ENCODE results near the gene SLCO3A1. TPM values are rescaled to one million over a fixed set of nuclear protein-coding genes. Genes with fewer than 3 reads are reported as not detected.

Gene SLCO3A1
- total RNA-seq, 1 experiment from 2014 or later, result 5.1 TPM

DNA sequence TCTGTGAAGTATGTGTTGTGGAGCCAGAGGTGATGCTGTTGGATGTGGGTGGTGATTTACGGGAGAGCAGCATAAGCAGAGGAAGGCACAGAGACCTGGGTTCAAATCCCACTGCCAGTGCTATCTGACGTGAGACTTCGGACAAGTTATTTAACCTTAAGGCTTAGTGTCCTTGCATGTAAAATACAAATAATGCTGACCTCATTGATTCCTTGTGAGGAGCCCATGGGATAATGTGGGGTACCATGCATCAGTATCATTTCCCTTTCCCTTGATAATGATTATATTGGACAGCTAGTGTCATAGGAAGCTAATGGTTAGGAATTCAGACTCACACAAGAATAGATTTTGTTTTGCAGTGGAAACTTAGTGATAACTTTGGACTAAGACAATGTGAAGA lies 141.6 kb downstream of the SLCO3A1 start:
- no TSS peak for BruUV-seq (replicated peaks)
- H3K9me3 ChIP-seq (ENCODE audit: control insufficient read depth in 1 of 2, insufficient read depth in 1 of 2, low read depth in 1 of 2, low read length in 2 of 2), result no peaks in the 10 kb centered on the region
- no peak overlapping the region for H3K4me3 ChIP-seq (replicated peaks in 1 of 2; ENCODE audit: low read depth in 1 of 2, low read length in 2 of 2)
- no peak overlapping the region for H2AFZ ChIP-seq (ENCODE audit: low read depth, low read length, poor library complexity, severe bottlenecking)
- intact Hi-C loops (cut with micrococcal nuclease), result no loop called here
- POLR2A ChIA-PET, result no interaction called here
- H3K27ac ChIP-seq (ENCODE audit: low read depth, low read length), result no peak overlapping the region
- H3K4me2 ChIP-seq (ENCODE audit: low read length), result no peak overlapping the region
- no peaks in the 10 kb centered on the region for H3K36me3 ChIP-seq (ENCODE audit: control insufficient read depth in 1 of 2, insufficient read depth in 2 of 2, low read length in 2 of 2)
- H3K27me3 ChIP-seq (ENCODE audit: insufficient read depth, low read length), result no peaks in the 10 kb centered on the region
- ATAC-seq (no peak), DNase-seq (ENCODE audit: low read depth, low spot score) (no peak)
- CTCF ChIA-PET, result interaction anchor here (0.6 kb wide), 1 partner anchor 945 kb away, joined by 3 read pairs; no protein-coding TSS in a partner anchor
- no peaks in the 10 kb centered on the region for H3K9me2 ChIP-seq (ENCODE audit: insufficient read depth)
- H3K9ac ChIP-seq (ENCODE audit: low read length), result no peak overlapping the region
- no peaks in the 10 kb centered on the region; the same call in 1 of the 2 replicates for H4K20me1 ChIP-seq (ENCODE audit: insufficient read depth)
- no peaks in the 10 kb centered on the region for H3K79me2 ChIP-seq (ENCODE audit: insufficient read depth, low read length)
- TF ChIP-seq EZH2phosphoT487 (IDR thresholded peaks at IDR 0.05; ENCODE audit: borderline replicate concordance) (no peak), EZH2 (IDR thresholded peaks at IDR 0.05) (no peak), POLR2A (IDR thresholded peaks at IDR 0.05; ENCODE audit: borderline replicate concordance, extremely low read depth, insufficient read depth, insufficient read length) (no peak), YY1 (IDR thresholded peaks at IDR 0.05; ENCODE audit: extremely low read depth, insufficient replicate concordance, low read depth, low read length) (no peak), ZFX (IDR thresholded peaks at IDR 0.05) (no peak), SIN3A (IDR thresholded peaks at IDR 0.05; ENCODE audit: low read depth) (no peak), SP1 (IDR thresholded peaks at IDR 0.05; ENCODE audit: low read depth) (no peak), CBX3 (IDR thresholded peaks at IDR 0.05; ENCODE audit: low read depth) (no peak), ZNF274 (IDR thresholded peaks at IDR 0.05; ENCODE audit: low read depth, low read length) (no peak), CEBPB (IDR thresholded peaks at IDR 0.05; ENCODE audit: low read depth) (no peak), RAD21 (IDR thresholded peaks at IDR 0.05; ENCODE audit: low read depth) (no peak), TCF7L2 (IDR thresholded peaks at IDR 0.05; ENCODE audit: borderline replicate concordance, extremely low read depth, insufficient read depth, insufficient read length) (no peak), POLR2AphosphoS5 (IDR thresholded peaks at IDR 0.05; ENCODE audit: low read depth, low read length) (no peak), ELF1 (IDR thresholded peaks at IDR 0.05; ENCODE audit: borderline replicate concordance, low read depth) (no peak), JUND (IDR thresholded peaks at IDR 0.05) (no peak)
- TF ChIP-seq, protein P1, sequence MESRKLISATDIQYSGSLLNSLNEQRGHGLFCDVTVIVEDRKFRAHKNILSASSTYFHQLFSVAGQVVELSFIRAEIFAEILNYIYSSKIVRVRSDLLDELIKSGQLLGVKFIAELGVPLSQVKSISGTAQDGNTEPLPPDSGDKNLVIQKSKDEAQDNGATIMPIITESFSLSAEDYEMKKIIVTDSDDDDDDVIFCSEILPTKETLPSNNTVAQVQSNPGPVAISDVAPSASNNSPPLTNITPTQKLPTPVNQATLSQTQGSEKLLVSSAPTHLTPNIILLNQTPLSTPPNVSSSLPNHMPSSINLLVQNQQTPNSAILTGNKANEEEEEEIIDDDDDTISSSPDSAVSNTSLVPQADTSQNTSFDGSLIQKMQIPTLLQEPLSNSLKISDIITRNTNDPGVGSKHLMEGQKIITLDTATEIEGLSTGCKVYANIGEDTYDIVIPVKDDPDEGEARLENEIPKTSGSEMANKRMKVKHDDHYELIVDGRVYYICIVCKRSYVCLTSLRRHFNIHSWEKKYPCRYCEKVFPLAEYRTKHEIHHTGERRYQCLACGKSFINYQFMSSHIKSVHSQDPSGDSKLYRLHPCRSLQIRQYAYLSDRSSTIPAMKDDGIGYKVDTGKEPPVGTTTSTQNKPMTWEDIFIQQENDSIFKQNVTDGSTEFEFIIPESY (IDR thresholded peaks at IDR 0.05; ENCODE audit: extremely low read depth, insufficient replicate concordance, low read length), result no peak
- TF ChIP-seq, protein P2, sequence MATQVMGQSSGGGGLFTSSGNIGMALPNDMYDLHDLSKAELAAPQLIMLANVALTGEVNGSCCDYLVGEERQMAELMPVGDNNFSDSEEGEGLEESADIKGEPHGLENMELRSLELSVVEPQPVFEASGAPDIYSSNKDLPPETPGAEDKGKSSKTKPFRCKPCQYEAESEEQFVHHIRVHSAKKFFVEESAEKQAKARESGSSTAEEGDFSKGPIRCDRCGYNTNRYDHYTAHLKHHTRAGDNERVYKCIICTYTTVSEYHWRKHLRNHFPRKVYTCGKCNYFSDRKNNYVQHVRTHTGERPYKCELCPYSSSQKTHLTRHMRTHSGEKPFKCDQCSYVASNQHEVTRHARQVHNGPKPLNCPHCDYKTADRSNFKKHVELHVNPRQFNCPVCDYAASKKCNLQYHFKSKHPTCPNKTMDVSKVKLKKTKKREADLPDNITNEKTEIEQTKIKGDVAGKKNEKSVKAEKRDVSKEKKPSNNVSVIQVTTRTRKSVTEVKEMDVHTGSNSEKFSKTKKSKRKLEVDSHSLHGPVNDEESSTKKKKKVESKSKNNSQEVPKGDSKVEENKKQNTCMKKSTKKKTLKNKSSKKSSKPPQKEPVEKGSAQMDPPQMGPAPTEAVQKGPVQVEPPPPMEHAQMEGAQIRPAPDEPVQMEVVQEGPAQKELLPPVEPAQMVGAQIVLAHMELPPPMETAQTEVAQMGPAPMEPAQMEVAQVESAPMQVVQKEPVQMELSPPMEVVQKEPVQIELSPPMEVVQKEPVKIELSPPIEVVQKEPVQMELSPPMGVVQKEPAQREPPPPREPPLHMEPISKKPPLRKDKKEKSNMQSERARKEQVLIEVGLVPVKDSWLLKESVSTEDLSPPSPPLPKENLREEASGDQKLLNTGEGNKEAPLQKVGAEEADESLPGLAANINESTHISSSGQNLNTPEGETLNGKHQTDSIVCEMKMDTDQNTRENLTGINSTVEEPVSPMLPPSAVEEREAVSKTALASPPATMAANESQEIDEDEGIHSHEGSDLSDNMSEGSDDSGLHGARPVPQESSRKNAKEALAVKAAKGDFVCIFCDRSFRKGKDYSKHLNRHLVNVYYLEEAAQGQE (IDR thresholded peaks at IDR 0.05; ENCODE audit: low read depth), result no peak
- TF ChIP-seq, protein P3, sequence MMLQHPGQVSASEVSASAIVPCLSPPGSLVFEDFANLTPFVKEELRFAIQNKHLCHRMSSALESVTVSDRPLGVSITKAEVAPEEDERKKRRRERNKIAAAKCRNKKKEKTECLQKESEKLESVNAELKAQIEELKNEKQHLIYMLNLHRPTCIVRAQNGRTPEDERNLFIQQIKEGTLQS (IDR thresholded peaks at IDR 0.05), result no peak
- TF ChIP-seq, protein P4, sequence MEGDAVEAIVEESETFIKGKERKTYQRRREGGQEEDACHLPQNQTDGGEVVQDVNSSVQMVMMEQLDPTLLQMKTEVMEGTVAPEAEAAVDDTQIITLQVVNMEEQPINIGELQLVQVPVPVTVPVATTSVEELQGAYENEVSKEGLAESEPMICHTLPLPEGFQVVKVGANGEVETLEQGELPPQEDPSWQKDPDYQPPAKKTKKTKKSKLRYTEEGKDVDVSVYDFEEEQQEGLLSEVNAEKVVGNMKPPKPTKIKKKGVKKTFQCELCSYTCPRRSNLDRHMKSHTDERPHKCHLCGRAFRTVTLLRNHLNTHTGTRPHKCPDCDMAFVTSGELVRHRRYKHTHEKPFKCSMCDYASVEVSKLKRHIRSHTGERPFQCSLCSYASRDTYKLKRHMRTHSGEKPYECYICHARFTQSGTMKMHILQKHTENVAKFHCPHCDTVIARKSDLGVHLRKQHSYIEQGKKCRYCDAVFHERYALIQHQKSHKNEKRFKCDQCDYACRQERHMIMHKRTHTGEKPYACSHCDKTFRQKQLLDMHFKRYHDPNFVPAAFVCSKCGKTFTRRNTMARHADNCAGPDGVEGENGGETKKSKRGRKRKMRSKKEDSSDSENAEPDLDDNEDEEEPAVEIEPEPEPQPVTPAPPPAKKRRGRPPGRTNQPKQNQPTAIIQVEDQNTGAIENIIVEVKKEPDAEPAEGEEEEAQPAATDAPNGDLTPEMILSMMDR (IDR thresholded peaks at IDR 0.05 in 2 of 3, conservative IDR thresholded peaks at IDR 0.05 in 1 of 3; ENCODE audit: borderline replicate concordance in 1 of 3, insufficient read depth in 1 of 3, low read depth in 2 of 3, low read length in 2 of 3), result no peak
- TF ChIP-seq, protein P5, sequence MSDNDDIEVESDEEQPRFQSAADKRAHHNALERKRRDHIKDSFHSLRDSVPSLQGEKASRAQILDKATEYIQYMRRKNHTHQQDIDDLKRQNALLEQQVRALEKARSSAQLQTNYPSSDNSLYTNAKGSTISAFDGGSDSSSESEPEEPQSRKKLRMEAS (IDR thresholded peaks at IDR 0.05), result no peak
- no peaks in the 10 kb centered on the region for H3K4me1 ChIP-seq (ENCODE audit: control insufficient read depth in 1 of 2, insufficient read depth in 2 of 2, low read length in 2 of 2)
- RAD21 ChIA-PET (ENCODE audit: low non-redundant PET in 1 of 2, low total read pairs in 2 of 2, uncharacterized antibody in 2 of 2, unreplicated experiment in 2 of 2), result no interaction called here

Measured in HCT116 (cell line).